Endothelial cell of umbilical vein (primary cell): ENCODE measurements around the gene ASIC4. TPM values are rescaled to one million over a fixed set of nuclear protein-coding genes. Genes with fewer than 3 reads are reported as not detected.

Source experiments
- BruUV-seq: library from RNA; stranded (reverse); fragments of 400-500 nt; replicated peaks from 2 replicates; lab custom pipeline; 2021; lab: Mats Ljungman, UMichigan
- CTCF ChIA-PET: fragments of 300-600, 350-600 bp; sonication (Branson Sonifier 250); formaldehyde crosslinking; loops from one replicate; lab custom pipeline; 2021; ENCODE audit warnings: antibody characterized with exemption, inconsistent platforms; lab: Charles Lee
- POLR2A ChIA-PET: fragments of 300-600, 350-600 bp; sonication (Branson Sonifier 250); formaldehyde crosslinking; loops from one replicate; lab custom pipeline; 2021; ENCODE audit warnings: antibody characterized with exemption, inconsistent platforms; lab: Charles Lee
- DNase-seq: peaks from one replicate; pipeline ENCODE4 v3.0.0-alpha.2; 2011; ENCODE audit warnings: low read depth, low spot score
- FAIRE-seq: peaks from 2 replicates; lab custom pipeline; 2011; peaks lifted over from hg19 to GRCh38; lab: Jason Lieb, UNC
- H2AFZ ChIP-seq: 2 replicates; pipeline ENCODE4 v1.6.0; 2012; ENCODE audit warnings: low read depth, low read length, control low read depth, inconsistent platforms
- H3K27ac ChIP-seq: 2 replicates; pipeline ENCODE4 v1.5.1; 2011; ENCODE audit warnings: low read depth, mild to moderate bottlenecking, control low read depth, low read length, moderate library complexity; ENCODE audit not compliant: insufficient read depth
- H3K27me3 ChIP-seq, 2 experiments: 2 replicates each; pipeline versions ENCODE4 v1.6.0 to v1.6.1; 2011; ENCODE audit warnings: low read length in 2 of 2, mixed read lengths in 1 of 2; ENCODE audit not compliant: control insufficient read depth in 2 of 2, insufficient read depth in 2 of 2
- H3K36me3 ChIP-seq, 2 experiments: 2 replicates in 1 of 2; 3 replicates in 1 of 2; pipeline ENCODE4 v1.5.1; 2011; ENCODE audit warnings: low read length in 2 of 2, mild to moderate bottlenecking in 1 of 2, moderate library complexity in 1 of 2; ENCODE audit not compliant: control insufficient read depth in 2 of 2, insufficient read depth in 2 of 2; ENCODE audit errors: extremely low read depth in 1 of 2
- H3K4me1 ChIP-seq: 3 replicates; pipeline ENCODE4 v1.5.1; 2011; ENCODE audit warnings: mild to moderate bottlenecking, low read length; ENCODE audit not compliant: control insufficient read depth, insufficient read depth; ENCODE audit errors: extremely low read depth
- H3K4me2 ChIP-seq: 2 replicates; pipeline ENCODE4 v1.6.1; 2011; ENCODE audit warnings: low read length, control low read depth, mixed read lengths; ENCODE audit not compliant: insufficient read depth
- H3K4me3 ChIP-seq, 3 experiments: fragments of 200-600 bp in 1 of 3; sonication (generic), shearing (Covaris generic) in 1 of 3; replicated peaks in 1 of 3; 2 replicates each; pipeline ENCODE4 v1.5.1; 2011 to 2016; ENCODE audit warnings: control low read depth in 3 of 3, low read length in 3 of 3, mild to moderate bottlenecking in 2 of 3, inconsistent platforms in 1 of 3, low read depth in 1 of 3, moderate library complexity in 1 of 3; ENCODE audit not compliant: insufficient read depth in 1 of 3
- H3K79me2 ChIP-seq: 2 replicates; pipeline ENCODE4 v1.6.0; 2012; ENCODE audit warnings: low read length, inconsistent platforms; ENCODE audit not compliant: control insufficient read depth, insufficient read depth
- H3K9ac ChIP-seq: replicated peaks from 2 replicates; pipeline ENCODE3; 2011; ENCODE audit warnings: low read length, control low read depth; ENCODE audit not compliant: insufficient read depth; ENCODE audit errors: extremely low read depth
- H3K9me1 ChIP-seq: replicated peaks from 3 replicates; pipeline ENCODE4 v1.6.0; 2011; ENCODE audit warnings: mild to moderate bottlenecking, low read length; ENCODE audit not compliant: control insufficient read depth, insufficient read depth; ENCODE audit errors: extremely low read depth
- H3K9me3 ChIP-seq: replicated peaks from 2 replicates; pipeline ENCODE4 v1.5.1; 2012; ENCODE audit warnings: low read length, inconsistent platforms; ENCODE audit not compliant: control insufficient read depth, insufficient read depth
- H4K20me1 ChIP-seq: replicated peaks from 2 replicates; pipeline ENCODE3; 2011; ENCODE audit warnings: mild to moderate bottlenecking, low read length; ENCODE audit not compliant: control insufficient read depth, insufficient read depth; ENCODE audit errors: extremely low read depth
- FOS ChIP-seq: IDR thresholded peaks from 2 replicates; pipeline ENCODE4 v1.6.1; 2011; ENCODE audit warnings: mild to moderate bottlenecking, low read length, moderate library complexity, borderline replicate concordance; ENCODE audit not compliant: insufficient read depth
- JUN ChIP-seq: IDR thresholded peaks from 2 replicates; pipeline ENCODE4 v1.6.1; 2011; ENCODE audit warnings: borderline replicate concordance, low read depth; ENCODE audit not compliant: insufficient read length, insufficient read depth
- MYC ChIP-seq: IDR thresholded peaks from one replicate; pipeline ENCODE4 v1.6.1; 2011; ENCODE audit warnings: mild to moderate bottlenecking, low read depth, low read length
- POLR2A ChIP-seq: IDR thresholded peaks from 2 replicates; pipeline ENCODE4 v1.6.1; 2012; ENCODE audit warnings: low read depth, mild to moderate bottlenecking, control low read depth, low read length
- POLR2AphosphoS5 ChIP-seq: IDR thresholded peaks from 2 replicates; pipeline ENCODE4 v1.6.1; 2012; ENCODE audit warnings: low read depth, mild to moderate bottlenecking, control low read depth, low read length, moderate library complexity; ENCODE audit not compliant: insufficient read depth
- dilution Hi-C: fragments of 300-500 bp; cut with MboI; formaldehyde crosslinking; loops from one replicate; pipeline ENCODE4 v1.15.0; 2019; ENCODE audit warnings: low sequenced_read_pairs; ENCODE audit not compliant: extremely low pct_ligation_motif_present
- intact Hi-C: fragments of 100-400 bp; cut with micrococcal nuclease; formaldehyde crosslinking; loops from one replicate; pipeline ENCODE4 v1.10.0; 2022
- polyA plus RNA-seq, 4 experiments: library from polyadenylated mRNA; depleted of rRNA in 3 of 4; stranded (reverse) in 3 of 4; unstranded in 1 of 4; fragments of >200 nt; gene quantifications; 2 replicates each; pipeline versions ENCODE4 v1.2.1 to v1.2.3, GENCODE V29; 2011 to 2012; ENCODE audit warnings: missing spikeins in 1 of 4
- total RNA-seq: library from RNA; stranded (reverse); gene quantifications from 2 replicates; pipeline ENCODE4 v1.2.3, GENCODE V29; 2021
- TF ChIP-seq, protein P1 (sequence below), 2 donors: IDR thresholded peaks; 1 replicate in 1 of 2; 2 replicates in 1 of 2; pipeline ENCODE4 v1.5.1; 2011; ENCODE audit warnings: low read length in 2 of 2, mild to moderate bottlenecking in 2 of 2, moderate library complexity in 2 of 2, control low read depth in 1 of 2, inconsistent platforms in 1 of 2, low read depth in 1 of 2; ENCODE audit not compliant: insufficient read depth in 1 of 2; ENCODE audit errors: extremely low read depth in 1 of 2

ASIC4 gene
- total and polyA plus RNA-seq, 2 donors (not counting 3 experiments of a cell fraction or from before 2014, with no cell fraction given) = not detected

DNA sequence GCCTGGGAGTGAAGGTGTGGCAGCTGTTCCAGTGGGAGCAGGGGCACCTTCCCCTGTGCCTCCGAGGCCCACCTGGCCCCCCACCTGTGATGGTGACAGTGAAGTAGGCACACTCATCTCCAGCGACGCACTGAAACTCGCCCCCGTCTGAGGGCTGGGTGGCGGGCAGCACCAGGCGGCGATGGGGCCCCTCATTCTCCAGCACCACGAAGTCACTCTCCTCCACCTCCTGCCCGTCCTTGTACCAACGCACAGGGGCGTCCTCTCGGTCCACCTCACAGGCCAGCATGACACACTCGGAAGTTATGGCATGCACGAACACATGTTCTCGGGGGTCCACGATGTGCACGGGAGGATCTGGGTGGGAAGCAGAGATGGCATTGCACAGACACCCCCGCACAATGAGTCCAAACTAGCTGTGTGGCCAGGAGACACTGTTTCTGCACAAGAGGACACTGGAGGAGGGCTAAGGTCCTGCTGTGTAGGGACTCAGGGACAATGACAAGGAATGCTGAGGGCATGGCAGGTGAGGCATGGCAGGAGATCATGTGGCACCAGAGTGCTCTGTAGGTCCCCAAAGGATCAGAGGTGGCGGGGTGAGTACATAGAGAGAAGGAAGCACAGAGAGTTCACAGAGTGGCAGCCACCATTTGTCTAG lies 49.1 kb downstream of the ASIC4 start:
- Histone ChIP-seq H2AFZ (no peak overlapping the region), H3K4me3 (no peak overlapping the region), H3K79me2 (no peaks in the 10 kb centered on the region), H3K9me1 (no peaks in the 10 kb centered on the region), H3K4me1 (no peaks in the 10 kb centered on the region), H3K27ac (no peak overlapping the region), H4K20me1 (no peaks in the 10 kb centered on the region), H3K9ac (no peak overlapping the region), H3K4me2 (no peak overlapping the region), H3K9me3 (no peaks in the 10 kb centered on the region), H3K27me3 (peaks cover 0 to 3% of the 10 kb centered on the region in 2 experiments), H3K36me3 (no peaks in the 10 kb centered on the region)
- CTCF ChIA-PET = interaction anchor here (0.9 to 1.8 kb wide), 4 partner anchors 11 to 79 kb away, joined by 3 to 5 read pairs (median 4); no protein-coding TSS in a partner anchor
- FAIRE-seq (no peak), DNase-seq (no peak)
- dilution Hi-C loops (no loop called here), intact Hi-C loops (no loop called here)
- POLR2A ChIA-PET = no interaction called here
- TF ChIP-seq MYC (no peak), FOS (no peak), POLR2A (no peak), POLR2AphosphoS5 (no peak), JUN (no peak)
- TF ChIP-seq, protein P1, sequence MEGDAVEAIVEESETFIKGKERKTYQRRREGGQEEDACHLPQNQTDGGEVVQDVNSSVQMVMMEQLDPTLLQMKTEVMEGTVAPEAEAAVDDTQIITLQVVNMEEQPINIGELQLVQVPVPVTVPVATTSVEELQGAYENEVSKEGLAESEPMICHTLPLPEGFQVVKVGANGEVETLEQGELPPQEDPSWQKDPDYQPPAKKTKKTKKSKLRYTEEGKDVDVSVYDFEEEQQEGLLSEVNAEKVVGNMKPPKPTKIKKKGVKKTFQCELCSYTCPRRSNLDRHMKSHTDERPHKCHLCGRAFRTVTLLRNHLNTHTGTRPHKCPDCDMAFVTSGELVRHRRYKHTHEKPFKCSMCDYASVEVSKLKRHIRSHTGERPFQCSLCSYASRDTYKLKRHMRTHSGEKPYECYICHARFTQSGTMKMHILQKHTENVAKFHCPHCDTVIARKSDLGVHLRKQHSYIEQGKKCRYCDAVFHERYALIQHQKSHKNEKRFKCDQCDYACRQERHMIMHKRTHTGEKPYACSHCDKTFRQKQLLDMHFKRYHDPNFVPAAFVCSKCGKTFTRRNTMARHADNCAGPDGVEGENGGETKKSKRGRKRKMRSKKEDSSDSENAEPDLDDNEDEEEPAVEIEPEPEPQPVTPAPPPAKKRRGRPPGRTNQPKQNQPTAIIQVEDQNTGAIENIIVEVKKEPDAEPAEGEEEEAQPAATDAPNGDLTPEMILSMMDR (IDR thresholded peaks at IDR 0.05; ENCODE audit: extremely low read depth in 1 of 2, insufficient read depth in 1 of 2, low read depth in 1 of 2, low read length in 2 of 2) = no peak
- no TSS peak for BruUV-seq
